Measurements from ENCODE around the gene PKD2L1. TPM values are rescaled to one million over a fixed set of nuclear protein-coding genes. Genes with fewer than 3 reads are reported as not detected.
A peak's percentile ranks its signal among the peaks of the same experiment; 100 is the strongest.

PKD2L1 gene
- total RNA-seq, 2 donors from 2014 or later: not detected

DNA sequence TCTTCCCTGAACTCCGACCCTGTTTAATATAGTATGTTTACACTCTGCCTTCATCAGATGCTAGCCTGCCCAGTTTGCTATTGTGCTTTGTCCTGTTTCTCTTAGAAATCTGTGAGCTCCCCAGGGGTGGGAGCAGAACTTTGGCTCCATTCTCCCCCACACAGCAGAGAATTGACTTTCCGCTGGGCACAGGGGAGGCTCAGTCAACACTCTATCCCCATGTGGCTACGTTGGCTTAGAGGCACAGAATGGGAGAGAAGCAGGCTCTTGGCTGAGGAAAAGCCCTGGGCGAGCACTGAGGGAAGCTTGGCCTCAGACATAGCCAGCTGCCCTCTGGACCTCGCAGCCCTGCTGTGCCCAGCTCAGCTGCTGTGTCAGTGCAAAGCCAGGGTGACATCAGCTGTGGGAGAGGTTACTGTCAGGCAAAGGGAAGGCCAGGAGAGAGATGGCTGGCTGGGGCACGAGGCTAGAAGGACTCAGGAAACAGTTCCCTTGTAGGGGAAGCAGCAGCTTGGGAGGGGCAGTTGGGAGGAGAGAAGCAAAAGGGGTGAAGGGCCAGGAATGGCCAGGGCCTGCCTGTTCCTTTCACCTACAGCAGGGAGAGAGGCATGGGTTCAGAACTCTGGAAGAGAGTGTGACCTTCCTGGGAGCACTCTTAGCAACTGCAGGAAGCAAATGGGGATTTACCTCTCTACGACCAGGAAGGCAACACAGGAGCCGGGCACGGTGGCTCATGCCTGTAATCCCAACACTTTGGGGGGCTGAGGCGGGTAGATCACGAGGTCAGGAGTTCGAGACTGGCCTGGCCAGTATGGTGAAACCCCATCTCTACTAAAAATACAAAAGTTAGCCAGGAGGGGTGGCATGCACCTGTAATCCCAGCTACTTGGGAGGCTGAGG lies 11.2 kb upstream of the PKD2L1 start:
- Histone ChIP-seq H3K4me3 (no peak overlapping the region), H3K27me3 (no peaks in the 10 kb centered on the region), H3K9me3 (no peaks in the 10 kb centered on the region), H3K27ac (no peak overlapping the region), H3K36me3 (no peaks in the 10 kb centered on the region), H3K4me1 (peaks cover 0 to 8% of the 10 kb centered on the region in 2 donors)
- peak; percentile 74 for DNase-seq (ENCODE audit: low spot score)
- TF ChIP-seq, protein P1, sequence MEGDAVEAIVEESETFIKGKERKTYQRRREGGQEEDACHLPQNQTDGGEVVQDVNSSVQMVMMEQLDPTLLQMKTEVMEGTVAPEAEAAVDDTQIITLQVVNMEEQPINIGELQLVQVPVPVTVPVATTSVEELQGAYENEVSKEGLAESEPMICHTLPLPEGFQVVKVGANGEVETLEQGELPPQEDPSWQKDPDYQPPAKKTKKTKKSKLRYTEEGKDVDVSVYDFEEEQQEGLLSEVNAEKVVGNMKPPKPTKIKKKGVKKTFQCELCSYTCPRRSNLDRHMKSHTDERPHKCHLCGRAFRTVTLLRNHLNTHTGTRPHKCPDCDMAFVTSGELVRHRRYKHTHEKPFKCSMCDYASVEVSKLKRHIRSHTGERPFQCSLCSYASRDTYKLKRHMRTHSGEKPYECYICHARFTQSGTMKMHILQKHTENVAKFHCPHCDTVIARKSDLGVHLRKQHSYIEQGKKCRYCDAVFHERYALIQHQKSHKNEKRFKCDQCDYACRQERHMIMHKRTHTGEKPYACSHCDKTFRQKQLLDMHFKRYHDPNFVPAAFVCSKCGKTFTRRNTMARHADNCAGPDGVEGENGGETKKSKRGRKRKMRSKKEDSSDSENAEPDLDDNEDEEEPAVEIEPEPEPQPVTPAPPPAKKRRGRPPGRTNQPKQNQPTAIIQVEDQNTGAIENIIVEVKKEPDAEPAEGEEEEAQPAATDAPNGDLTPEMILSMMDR (IDR thresholded peaks at IDR 0.05): no peak

GRCh38 chr10:100339236-100339635 lies 9.2 kb upstream of the PKD2L1 start:
- H3K9me3 ChIP-seq: no peaks in the 10 kb centered on the region
- no peak for DNase-seq (ENCODE audit: low spot score)
- H3K27me3 ChIP-seq: no peaks in the 10 kb centered on the region
- no peaks in the 10 kb centered on the region for H3K36me3 ChIP-seq
- H3K27ac ChIP-seq: no peak overlapping the region
- no peaks in the 10 kb centered on the region for H3K4me1 ChIP-seq
- no peak overlapping the region for H3K4me3 ChIP-seq
- TF ChIP-seq, protein P1 (IDR thresholded peaks at IDR 0.05): no peak

DNA sequence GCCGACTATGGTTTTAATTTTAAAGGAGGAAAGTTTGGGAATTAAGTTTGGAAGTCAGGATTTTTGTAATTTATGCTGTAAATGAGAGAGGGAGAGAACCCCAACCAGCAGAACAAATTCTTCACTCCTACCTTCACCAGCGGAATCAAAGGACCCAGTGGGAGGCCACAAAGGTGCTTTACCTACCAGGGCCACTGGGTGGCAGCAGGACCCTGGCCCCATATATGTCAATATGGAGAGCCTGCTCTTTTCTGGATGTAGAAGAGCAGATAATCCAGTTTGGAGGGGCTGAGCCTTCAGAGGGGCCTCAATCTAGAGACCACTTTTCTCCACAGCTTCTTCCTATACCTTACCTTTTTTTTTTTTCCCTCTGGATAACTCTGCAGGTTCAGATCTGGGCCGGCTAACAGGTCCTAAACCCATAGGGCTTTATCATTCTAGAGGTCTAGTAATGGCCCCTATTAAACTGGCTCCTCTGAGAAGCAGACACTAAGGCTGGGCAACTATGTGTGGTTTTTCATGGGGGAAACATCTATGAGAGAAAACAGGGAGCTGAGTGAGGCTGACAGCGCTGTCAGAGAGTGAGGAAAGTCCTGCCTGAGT lies 8.5 kb upstream of the PKD2L1 start:
- Histone ChIP-seq H3K4me1 (no peaks in the 10 kb centered on the region), H3K4me3 (no peak overlapping the region), H3K9me3 (no peaks in the 10 kb centered on the region), H3K27ac (no peak overlapping the region), H3K36me3 (no peaks in the 10 kb centered on the region), H3K27me3 (no peaks in the 10 kb centered on the region)
- peak; percentile 82 for DNase-seq (ENCODE audit: low spot score)
- TF ChIP-seq, protein P1 (IDR thresholded peaks at IDR 0.05): peak; percentile 68 to 93

- H3K27me3 ChIP-seq: no peaks in the 10 kb centered on the region
- no peak overlapping the region for H3K4me3 ChIP-seq
- DNase-seq (ENCODE audit: low spot score): no peak
- no peaks in the 10 kb centered on the region for H3K36me3 ChIP-seq
- no peaks in the 10 kb centered on the region for H3K9me3 ChIP-seq
- TF ChIP-seq, protein P1 (IDR thresholded peaks at IDR 0.05): no peak
- H3K4me1 ChIP-seq: no peaks in the 10 kb centered on the region
- no peak overlapping the region for H3K27ac ChIP-seq
Observed at GRCh38 chr10:100334762-100335161, 4.7 kb upstream of the PKD2L1 start.

GRCh38 chr10:100333661-100334440 lies 3.8 kb upstream of the PKD2L1 start:
- Histone ChIP-seq H3K27ac (no peak overlapping the region), H3K9me3 (no peaks in the 10 kb centered on the region), H3K36me3 (no peaks in the 10 kb centered on the region), H3K27me3 (no peaks in the 10 kb centered on the region), H3K4me3 (no peak overlapping the region), H3K4me1 (no peaks in the 10 kb centered on the region)
- no peak for DNase-seq (ENCODE audit: low spot score)
- TF ChIP-seq, protein P1 (IDR thresholded peaks at IDR 0.05): no peak
